Fibroblast of lung (primary cell): Measurements from ENCODE around the gene SORT1. TPM values are rescaled to one million over a fixed set of nuclear protein-coding genes. Genes with fewer than 3 reads are reported as not detected.

Experiments used
- DNase-seq, 2 donors: peaks; one replicate each; pipeline versions ENCODE4 v3.0.0 to v3.0.0-alpha.2; 2010; ENCODE audit warnings: low read depth in 2 of 2
- H2AFZ ChIP-seq: 2 replicates; pipeline ENCODE4 v1.5.1; 2012; ENCODE audit warnings: low read length, control low read depth, inconsistent platforms
- H3K27ac ChIP-seq: 2 replicates; pipeline ENCODE4 v1.5.1; 2011; ENCODE audit warnings: low read length, control low read depth; ENCODE audit not compliant: insufficient read depth
- H3K27me3 ChIP-seq: 2 replicates; pipeline ENCODE4 v1.5.1; 2011; ENCODE audit warnings: mild to moderate bottlenecking, low read length; ENCODE audit not compliant: control insufficient read depth, insufficient read depth
- H3K36me3 ChIP-seq: 2 replicates; pipeline ENCODE4 v1.5.1; 2011; ENCODE audit warnings: low read length; ENCODE audit not compliant: control insufficient read depth, insufficient read depth
- H3K4me1 ChIP-seq: 2 replicates; pipeline ENCODE4 v1.5.1; 2011; ENCODE audit warnings: low read length; ENCODE audit not compliant: control insufficient read depth, insufficient read depth; ENCODE audit errors: extremely low read depth
- H3K4me2 ChIP-seq: 2 replicates; pipeline ENCODE4 v1.5.1; 2011; ENCODE audit warnings: low read length, control low read depth; ENCODE audit not compliant: insufficient read depth; ENCODE audit errors: extremely low read depth
- H3K4me3 ChIP-seq, 4 experiments: fragments of 200-600 bp in 1 of 4; sonication (generic) in 1 of 4; replicated peaks in 1 of 4; 2 replicates each; pipeline ENCODE4 v1.5.1; 2011 to 2016; ENCODE audit warnings: low read length in 4 of 4, low read depth in 3 of 4, mild to moderate bottlenecking in 3 of 4, control low read depth in 2 of 4, inconsistent platforms in 1 of 4, mixed read lengths in 1 of 4; ENCODE audit not compliant: insufficient read depth in 1 of 4; ENCODE audit errors: control extremely low read depth in 1 of 4
- H3K79me2 ChIP-seq: 2 replicates; pipeline ENCODE4 v1.5.1; 2012; ENCODE audit warnings: mild to moderate bottlenecking, low read length, inconsistent platforms; ENCODE audit not compliant: control insufficient read depth, insufficient read depth
- H3K9ac ChIP-seq: 2 replicates; pipeline ENCODE4 v1.5.1; 2011; ENCODE audit warnings: mild to moderate bottlenecking, low read length, control low read depth; ENCODE audit not compliant: insufficient read depth
- H3K9me3 ChIP-seq: 2 replicates; pipeline ENCODE4 v1.5.1; 2012; ENCODE audit warnings: low read depth, low read length; ENCODE audit not compliant: control insufficient read depth, insufficient read depth
- H4K20me1 ChIP-seq: 2 replicates; pipeline ENCODE4 v1.5.1; 2011; ENCODE audit warnings: low read length; ENCODE audit not compliant: control insufficient read depth, insufficient read depth; ENCODE audit errors: extremely low read depth
- CTCF ChIP-seq, 2 donors: IDR thresholded peaks in 1 of 2; conservative IDR thresholded peaks in 1 of 2; 1 replicate in 1 of 2; 2 replicates in 1 of 2; pipeline ENCODE4 v1.5.1; 2011 to 2012; ENCODE audit warnings: low read length in 2 of 2, control low read depth in 1 of 2, inconsistent platforms in 1 of 2, low read depth in 1 of 2, mild to moderate bottlenecking in 1 of 2
- EZH2 ChIP-seq: IDR thresholded peaks from 2 replicates; pipeline ENCODE4 v1.5.1; 2012; ENCODE audit warnings: low read length, control low read depth, mild to moderate bottlenecking; ENCODE audit errors: missing control alignments
- polyA plus RNA-seq, 2 donors: library from polyadenylated mRNA; depleted of rRNA in 1 of 2; stranded (reverse) in 1 of 2; unstranded in 1 of 2; fragments of >200 nt; gene quantifications; 2 replicates each; pipeline ENCODE4 v1.2.1, GENCODE V29; 2011 to 2012; ENCODE audit warnings: missing spikeins in 1 of 2
- total RNA-seq: library from RNA; depleted of rRNA; stranded (reverse); fragments of >200 nt; gene quantifications from 2 replicates; pipeline ENCODE4 v1.2.1, GENCODE V29; 2014

Gene SORT1
- total and polyA plus RNA-seq, 2 donors (not counting 1 experiment from before 2014, with no cell fraction given), result 27.5 to 37.5 TPM

DNA sequence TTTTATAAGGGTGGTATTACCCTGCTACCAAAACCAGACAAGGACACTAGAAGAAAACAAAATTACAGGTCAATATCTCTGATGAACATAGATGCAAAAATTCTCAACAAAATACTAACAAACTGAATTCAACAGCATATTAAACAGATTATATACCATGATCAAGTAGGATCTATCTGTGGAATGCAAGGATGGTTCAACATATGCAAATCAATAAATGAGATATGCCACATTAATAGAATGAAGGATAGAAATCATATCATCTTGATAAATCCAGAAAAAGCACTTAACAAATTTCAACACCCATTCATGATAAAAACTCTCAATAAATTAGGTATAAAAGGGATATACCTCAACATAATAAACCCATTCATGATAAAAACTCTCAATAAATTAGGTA lies 66.6 kb downstream of the SORT1 start:
- H3K4me2 ChIP-seq, result no peak overlapping the region
- DNase-seq, result peak in 1 of 2 donors; percentile 11
- H3K9ac ChIP-seq, result no peak overlapping the region
- H3K27ac ChIP-seq, result no peak overlapping the region
- H3K36me3 ChIP-seq, result no peaks in the 10 kb centered on the region
- TF ChIP-seq EZH2 (no peak), CTCF (conservative IDR thresholded peaks at IDR 0.05 in 1 of 2, IDR thresholded peaks at IDR 0.05 in 1 of 2; ENCODE audit: low read depth in 1 of 2, low read length in 2 of 2) (no peak)
- no peak overlapping the region for H3K4me3 ChIP-seq
- no peak overlapping the region for H2AFZ ChIP-seq
- H3K79me2 ChIP-seq, result no peaks in the 10 kb centered on the region
- H3K9me3 ChIP-seq, result no peaks in the 10 kb centered on the region
- no peaks in the 10 kb centered on the region for H4K20me1 ChIP-seq
- no peaks in the 10 kb centered on the region for H3K4me1 ChIP-seq
- H3K27me3 ChIP-seq, result no peaks in the 10 kb centered on the region

DNA sequence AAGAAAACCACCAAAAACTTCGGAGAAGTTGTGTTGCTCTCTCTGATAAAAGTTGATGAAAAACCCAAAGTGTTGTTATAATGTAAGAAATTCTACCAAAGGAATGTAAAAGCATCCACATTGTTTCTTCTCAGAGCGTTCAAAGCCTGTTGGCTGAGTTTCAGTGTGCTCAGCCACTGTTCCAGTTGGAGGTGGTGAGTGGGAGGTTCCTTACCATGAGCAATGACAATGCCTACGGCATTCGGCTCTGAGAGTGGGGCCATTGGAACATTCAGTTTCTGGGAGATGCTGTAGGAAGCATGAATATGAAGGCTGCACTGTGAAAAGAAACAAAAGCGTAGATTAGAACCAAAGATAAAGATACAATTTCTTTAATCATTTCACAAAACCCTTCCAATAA lies 70.4 kb downstream of the SORT1 start:
- peak in 1 of 2 donors; percentile 28 for DNase-seq
- H3K9me3 ChIP-seq, result no peaks in the 10 kb centered on the region
- H3K4me3 ChIP-seq, result no peak overlapping the region
- H3K79me2 ChIP-seq, result no peaks in the 10 kb centered on the region
- no peaks in the 10 kb centered on the region for H4K20me1 ChIP-seq
- H2AFZ ChIP-seq, result no peak overlapping the region
- no peaks in the 10 kb centered on the region for H3K36me3 ChIP-seq
- H3K4me2 ChIP-seq, result no peak overlapping the region
- H3K27me3 ChIP-seq, result no peaks in the 10 kb centered on the region
- H3K4me1 ChIP-seq, result no peaks in the 10 kb centered on the region
- H3K27ac ChIP-seq, result no peak overlapping the region
- no peak overlapping the region for H3K9ac ChIP-seq
- TF ChIP-seq EZH2, result no peak
- TF ChIP-seq CTCF (conservative IDR thresholded peaks at IDR 0.05 in 1 of 2, IDR thresholded peaks at IDR 0.05 in 1 of 2; ENCODE audit: low read depth in 1 of 2, low read length in 2 of 2), result no peak

DNA sequence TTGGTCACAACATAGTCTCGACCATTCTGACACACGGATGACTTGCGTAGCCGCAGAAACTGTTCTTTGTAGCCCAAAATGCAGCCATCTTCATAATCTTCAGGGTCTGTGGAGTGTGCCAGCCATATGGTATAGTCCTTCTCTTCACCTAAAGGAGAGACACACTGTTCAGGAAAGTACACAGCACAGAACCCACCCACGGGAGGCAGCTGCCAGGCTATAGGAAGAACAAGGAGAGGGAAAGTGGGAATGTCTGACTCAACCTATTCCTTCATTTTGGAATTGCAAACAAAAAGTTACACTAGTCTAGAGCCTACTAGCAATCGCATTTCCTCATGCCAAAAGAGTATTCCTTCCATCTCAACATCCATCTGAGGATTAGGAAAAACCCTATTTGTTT lies 74.7 kb downstream of the SORT1 start:
- TF ChIP-seq EZH2, result no peak
- Histone ChIP-seq H2AFZ (no peak overlapping the region), H4K20me1 (no peaks in the 10 kb centered on the region), H3K27me3 (no peaks in the 10 kb centered on the region), H3K36me3 (peaks cover 1% of the 10 kb centered on the region), H3K4me1 (no peaks in the 10 kb centered on the region), H3K79me2 (no peaks in the 10 kb centered on the region), H3K9ac (no peak overlapping the region), H3K4me3 (no peak overlapping the region), H3K9me3 (no peaks in the 10 kb centered on the region), H3K4me2 (no peak overlapping the region), H3K27ac (no peak overlapping the region)
- no peak for DNase-seq
